Measurements from ENCODE around the gene KCNG1.

Gene KCNG1

GRCh38 chr20:51061418-51062045 is 38.6 kb upstream of the KCNG1 start:
- ChIA-PET POLR2A (no interaction called here), CTCF (no interaction called here)
- no peak for TF ChIP-seq ZNF26 (tag by site-specific recombination; IDR thresholded peaks at IDR 0.05)
- TF ChIP-seq ZNF16 (tag by site-specific recombination; IDR thresholded peaks at IDR 0.05; ENCODE audit: low read depth), result no peak
- TF ChIP-seq ZNF202 (tag by site-specific recombination; IDR thresholded peaks at IDR 0.05; ENCODE audit: borderline replicate concordance), result no peak
- TF ChIP-seq ZNF549 (tag by site-specific recombination; IDR thresholded peaks at IDR 0.05), result no peak
- TF ChIP-seq ZNF426 (tag by site-specific recombination; IDR thresholded peaks at IDR 0.05), result no peak
- no peak for TF ChIP-seq ZNF792 (tag by site-specific recombination; IDR thresholded peaks at IDR 0.05)
- TF ChIP-seq ZNF248 (tag by site-specific recombination; IDR thresholded peaks at IDR 0.05), result no peak
- no peak for TF ChIP-seq ZNF350 (tag by site-specific recombination; IDR thresholded peaks at IDR 0.05)
- TF ChIP-seq ZNF658 (tag by site-specific recombination; IDR thresholded peaks at IDR 0.05), result no peak
- no peaks in the 10 kb centered on the region for H3K36me3 ChIP-seq (ENCODE audit: control insufficient read depth in 2 of 2, insufficient read depth in 1 of 2, low read length in 2 of 2)
- H3K4me3 ChIP-seq (ENCODE audit: low read depth, low read length), result no peak overlapping the region
- no peaks in the 10 kb centered on the region for H3K4me1 ChIP-seq (ENCODE audit: control insufficient read depth, insufficient read depth, low read length)
- no peak overlapping the region for H3K27ac ChIP-seq (ENCODE audit: extremely low read depth, low read depth, low read length)
- H3K9me3 ChIP-seq (ENCODE audit: control insufficient read depth, insufficient read depth, low read depth, low read length), result no peaks in the 10 kb centered on the region

GRCh38 chr20:51060301-51060700 is 37.4 kb upstream of the KCNG1 start:
- TF ChIP-seq ZBTB21 (tag by site-specific recombination; IDR thresholded peaks at IDR 0.05) (no peak), GLI2 (tag by site-specific recombination; IDR thresholded peaks at IDR 0.05; ENCODE audit: borderline replicate concordance, low read depth) (no peak), KLF7 (tag by site-specific recombination; IDR thresholded peaks at IDR 0.05; ENCODE audit: borderline replicate concordance) (no peak), ZNF132 (tag by site-specific recombination; IDR thresholded peaks at IDR 0.05; ENCODE audit: borderline replicate concordance) (no peak), ZNF221 (tag by site-specific recombination; IDR thresholded peaks at IDR 0.05; ENCODE audit: borderline replicate concordance) (no peak), ZBTB44 (tag by site-specific recombination; IDR thresholded peaks at IDR 0.05) (no peak), ZSCAN16 (tag by site-specific recombination; IDR thresholded peaks at IDR 0.05) (no peak), ZSCAN5A (tag by site-specific recombination; IDR thresholded peaks at IDR 0.05) (no peak), ZSCAN30 (tag by site-specific recombination; IDR thresholded peaks at IDR 0.05) (no peak), SALL2 (tag by site-specific recombination; IDR thresholded peaks at IDR 0.05; ENCODE audit: borderline replicate concordance) (no peak), ZNF692 (tag by site-specific recombination; IDR thresholded peaks at IDR 0.05) (no peak), ZNF529 (tag by site-specific recombination; IDR thresholded peaks at IDR 0.05; ENCODE audit: insufficient replicate concordance) (no peak), ZNF785 (tag by site-specific recombination; IDR thresholded peaks at IDR 0.05) (no peak), ZNF449 (tag by site-specific recombination; IDR thresholded peaks at IDR 0.05) (no peak), ZBTB7A (tag by site-specific recombination; IDR thresholded peaks at IDR 0.05; ENCODE audit: low read depth) (no peak), ZNF114 (tag by site-specific recombination; IDR thresholded peaks at IDR 0.05) (no peak), ZNF302 (tag by site-specific recombination; IDR thresholded peaks at IDR 0.05; ENCODE audit: low read depth) (no peak), ZNF791 (tag by site-specific recombination; IDR thresholded peaks at IDR 0.05) (no peak), ZNF112 (tag by site-specific recombination; IDR thresholded peaks at IDR 0.05) (no peak)
- H3K9me3 ChIP-seq (ENCODE audit: control insufficient read depth, insufficient read depth, low read depth, low read length), result no peaks in the 10 kb centered on the region
- H3K27ac ChIP-seq (ENCODE audit: extremely low read depth, low read depth, low read length), result no peak overlapping the region
- no peak overlapping the region for H3K4me3 ChIP-seq (ENCODE audit: low read depth, low read length)
- H3K36me3 ChIP-seq (ENCODE audit: control insufficient read depth in 2 of 2, insufficient read depth in 1 of 2, low read length in 2 of 2), result no peaks in the 10 kb centered on the region
- CTCF ChIA-PET, result no interaction called here
- no peaks in the 10 kb centered on the region for H3K4me1 ChIP-seq (ENCODE audit: control insufficient read depth, insufficient read depth, low read length)
- POLR2A ChIA-PET, result no interaction called here
